HEK293T (cell line): ENCODE data around the gene EDRF1.

Experiments used
- CTBP1 ChIP-seq: fragments of 450-650 bp; IDR thresholded peaks from 2 replicates; pipeline ENCODE4 v1.6.1; 2016; ENCODE audit warnings: borderline replicate concordance
- HDGF ChIP-seq: fragments of 450-650 bp; IDR thresholded peaks from 2 replicates; pipeline ENCODE4 v1.6.1; 2017; ENCODE audit warnings: antibody characterized with exemption, borderline replicate concordance
- PKNOX1 ChIP-seq: fragments of 450-650 bp; IDR thresholded peaks from 2 replicates; pipeline ENCODE4 v1.6.1; 2016
- SUZ12 ChIP-seq: fragments of 450-650 bp; IDR thresholded peaks from 2 replicates; pipeline ENCODE4 v1.6.1; 2016; ENCODE audit warnings: mild to moderate bottlenecking
- TARDBP ChIP-seq: fragments of 450-650 bp; IDR thresholded peaks from 2 replicates; pipeline ENCODE4 v1.6.1; 2016
- ZNF384 ChIP-seq: fragments of 450-650 bp; IDR thresholded peaks from 2 replicates; pipeline ENCODE4 v1.6.1; 2016

GRCh38 chr10:125734823-125735222 lies 15.3 kb downstream of the EDRF1 start:
- no peak for TF ChIP-seq PKNOX1
- no peak for TF ChIP-seq CTBP1
- no peak for TF ChIP-seq HDGF
- TF ChIP-seq TARDBP, result no peak
- no peak for TF ChIP-seq SUZ12
- TF ChIP-seq ZNF384, result no peak
